Fibroblast of mammary gland (primary cell): ENCODE results near the gene PGS1.

Source experiments
- DNase-seq: peaks from one replicate; pipeline ENCODE4 v3.0.0-alpha.2; 2010; ENCODE audit warnings: low read depth
- H3K4me3 ChIP-seq: 2 replicates; pipeline ENCODE4 v1.5.1; 2011; ENCODE audit warnings: low read depth, mild to moderate bottlenecking, low read length, moderate library complexity; ENCODE audit not compliant: control insufficient read depth
- CTCF ChIP-seq: conservative IDR thresholded peaks from 2 replicates; pipeline ENCODE4 v1.5.1; 2011; ENCODE audit warnings: low read depth, low read length, inconsistent platforms; ENCODE audit not compliant: control insufficient read depth, insufficient read depth

Gene PGS1

GRCh38 chr17:78466786-78467715, 88.6 kb downstream of the PGS1 start:
- DNase-seq: no peak
- TF ChIP-seq CTCF: no peak
- no peak overlapping the region for H3K4me3 ChIP-seq

- no peak for TF ChIP-seq CTCF
These were observed 89.9 kb downstream of the PGS1 start for GRCh38 chr17:78468366-78468765.

GRCh38 chr17:78469443-78469842, 91.0 kb downstream of the PGS1 start:
- no peak for DNase-seq
- no peak for TF ChIP-seq CTCF
- H3K4me3 ChIP-seq: no peak overlapping the region

More at GRCh38 chr17:78468366-78468765, 89.9 kb downstream of the PGS1 start:
- no peak for DNase-seq
- H3K4me3 ChIP-seq: no peak overlapping the region

- DNase-seq: no peak
These were observed 93.2 kb downstream of the PGS1 start for GRCh38 chr17:78471635-78472034.

GRCh38 chr17:78472035-78472905, 93.8 kb downstream of the PGS1 start:
- no peak for DNase-seq
- TF ChIP-seq CTCF: no peak

More at GRCh38 chr17:78471635-78472034, 93.2 kb downstream of the PGS1 start:
- no peak for TF ChIP-seq CTCF
- H3K4me3 ChIP-seq: no peak overlapping the region

GRCh38 chr17:78473951-78474613, 95.6 kb downstream of the PGS1 start:
- H3K4me3 ChIP-seq: no peak overlapping the region
- DNase-seq: no peak
- TF ChIP-seq CTCF: no peak

More at GRCh38 chr17:78472035-78472905, 93.8 kb downstream of the PGS1 start:
- no peak overlapping the region for H3K4me3 ChIP-seq
